Stimulated activated naive B cell treated with anti-CD40 and anti-IgM and Interleukin-4, amounts not matched to agents 10 μg/mL and 1 μg/mL and 100 μg/mL, for 72 hours (primary cell): ENCODE results near the gene LIFR.
"Not testable (repeated sequence)": the region's sequence is repeated elsewhere in the genome, so short reads cannot be mapped to it uniquely, and the experiment has no call there.

Experiments
- ATAC-seq, 2 donors: fragments of 150-1000 bp; cut with Tn5 transposase; replicated peaks; 2 replicates each; pipeline ENCODE4 v1.10.0; 2021; ENCODE audit warnings: moderate library complexity in 1 of 2
- DNase-seq: peaks from one replicate; pipeline ENCODE4 v3.0.0; 2021
- H3K27ac Mint-ChIP-seq: one replicate; pipeline ENCODE4 v1.8.0; 2022; ENCODE audit warnings: mild to moderate bottlenecking, mixed read lengths
- H3K27me3 Mint-ChIP-seq, 2 donors: one replicate each; pipeline ENCODE4 v1.8.0; 2022; ENCODE audit warnings: mixed read lengths in 2 of 2
- H3K36me3 Mint-ChIP-seq, 2 donors: one replicate each; pipeline ENCODE4 v1.8.0; 2022; ENCODE audit warnings: mixed read lengths in 2 of 2, mild to moderate bottlenecking in 1 of 2
- H3K4me1 Mint-ChIP-seq, 2 donors: one replicate each; pipeline ENCODE4 v1.8.0; 2022; ENCODE audit warnings: mixed read lengths in 2 of 2, mild to moderate bottlenecking in 1 of 2
- H3K4me3 Mint-ChIP-seq, 2 donors: one replicate each; pipeline ENCODE4 v1.8.0; 2022; ENCODE audit warnings: mild to moderate bottlenecking in 2 of 2, mixed read lengths in 2 of 2, moderate library complexity in 1 of 2
- H3K9me3 Mint-ChIP-seq, 2 donors: one replicate each; pipeline ENCODE4 v1.8.0; 2022; ENCODE audit warnings: mixed read lengths in 2 of 2, mild to moderate bottlenecking in 1 of 2

The LIFR gene

DNA sequence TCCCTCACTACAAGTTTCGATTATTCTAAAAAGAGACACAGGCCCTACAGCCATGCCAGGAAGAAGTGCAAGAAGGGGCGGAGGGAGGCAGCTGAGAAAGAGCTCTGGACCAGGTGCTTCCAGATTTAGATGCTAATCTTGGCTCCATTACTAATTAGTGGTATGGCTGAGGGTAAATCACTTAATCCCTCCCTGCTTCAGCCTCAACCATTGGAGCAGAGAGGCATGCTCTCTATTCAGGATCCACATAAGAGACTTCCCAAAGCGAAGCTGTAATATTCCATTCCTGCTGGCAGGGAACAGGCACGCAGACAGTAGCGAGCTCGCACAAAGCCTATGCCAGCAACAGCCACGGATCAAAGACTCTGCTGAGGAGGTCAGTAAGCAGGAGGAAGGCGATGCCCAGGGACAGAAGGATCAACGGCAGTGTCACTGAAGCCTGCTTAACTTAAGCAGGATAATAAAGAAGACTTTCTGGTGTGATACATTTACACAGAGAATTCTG lies 24.2 kb downstream of the LIFR start:
- H3K27ac Mint-ChIP-seq, result no peak overlapping the region
- no peaks in the 10 kb centered on the region for H3K36me3 Mint-ChIP-seq
- peaks cover 1 to 3% of the 10 kb centered on the region in 2 donors for H3K9me3 Mint-ChIP-seq
- H3K27me3 Mint-ChIP-seq, result peaks cover 21 to 41% of the 10 kb centered on the region in 2 donors
- no peak for ATAC-seq
- no peak overlapping the region for H3K4me3 Mint-ChIP-seq
- DNase-seq, result no peak
- peaks cover 10 to 12% of the 10 kb centered on the region in 2 donors for H3K4me1 Mint-ChIP-seq

DNA sequence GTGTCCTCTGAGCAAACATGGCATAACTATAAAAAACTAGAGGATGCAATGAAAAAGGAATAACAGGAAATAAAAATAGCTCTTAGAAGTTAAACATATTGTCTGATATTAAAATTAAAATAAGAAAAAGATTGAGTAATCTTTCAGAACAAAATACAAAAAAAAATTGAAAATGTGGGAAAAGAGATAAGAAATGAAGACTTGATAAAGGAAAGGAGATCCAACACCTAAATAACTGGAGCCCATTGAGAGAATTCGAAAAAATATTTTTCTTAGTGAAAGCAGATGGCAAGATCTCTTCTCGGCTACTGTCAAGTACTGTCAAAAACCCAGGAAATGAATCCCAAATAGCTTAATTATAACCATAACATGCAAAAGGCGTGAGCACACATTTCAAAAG lies 24.9 kb downstream of the LIFR start:
- Mint-ChIP-seq H3K4me3 (no peak overlapping the region), H3K4me1 (peaks cover 10 to 13% of the 10 kb centered on the region in 2 donors), H3K27ac (no peak overlapping the region), H3K27me3 (peaks cover 18 to 37% of the 10 kb centered on the region in 2 donors), H3K36me3 (no peaks in the 10 kb centered on the region), H3K9me3 (peaks cover 1 to 3% of the 10 kb centered on the region in 2 donors)
- no peak for DNase-seq
- ATAC-seq, result no peak

DNA sequence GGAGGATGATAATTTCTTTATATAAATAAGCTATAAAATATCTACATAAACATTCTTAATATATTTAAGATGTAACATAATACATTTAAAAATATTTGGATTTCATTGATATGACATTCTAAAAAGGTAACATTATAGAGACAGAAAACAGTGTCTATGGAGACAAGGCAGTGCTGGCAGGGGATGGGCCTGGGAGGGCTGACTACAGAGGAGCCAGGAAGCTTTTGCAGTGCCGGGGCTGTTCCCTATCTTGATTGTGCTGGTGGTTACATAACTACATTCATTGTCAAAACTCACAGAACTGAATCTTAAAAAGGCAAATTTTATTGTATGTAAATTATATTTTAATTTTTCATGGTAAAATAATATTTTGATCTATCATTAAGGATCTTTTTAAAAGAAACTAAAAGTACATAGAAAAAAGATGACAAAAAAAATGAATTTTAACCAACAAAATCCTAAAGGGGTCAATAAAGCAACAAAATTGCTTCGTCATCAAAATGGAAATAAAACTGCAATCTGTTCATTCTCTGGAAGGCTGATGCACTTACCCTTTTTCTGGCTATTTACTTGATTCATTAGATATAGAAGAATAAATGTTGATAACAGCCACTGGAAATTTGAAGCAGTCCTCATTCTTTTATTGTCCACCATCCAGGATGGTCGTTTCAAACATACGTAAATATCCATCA lies 26.3 kb downstream of the LIFR start:
- Mint-ChIP-seq H3K4me1 (peaks cover 10 to 13% of the 10 kb centered on the region in 2 donors), H3K27me3 (peaks cover 24 to 37% of the 10 kb centered on the region in 2 donors), H3K27ac (no peak overlapping the region), H3K4me3 (no peak overlapping the region), H3K9me3 (peaks cover 1 to 3% of the 10 kb centered on the region in 2 donors), H3K36me3 (no peaks in the 10 kb centered on the region)
- DNase-seq (no peak), ATAC-seq (no peak)

DNA sequence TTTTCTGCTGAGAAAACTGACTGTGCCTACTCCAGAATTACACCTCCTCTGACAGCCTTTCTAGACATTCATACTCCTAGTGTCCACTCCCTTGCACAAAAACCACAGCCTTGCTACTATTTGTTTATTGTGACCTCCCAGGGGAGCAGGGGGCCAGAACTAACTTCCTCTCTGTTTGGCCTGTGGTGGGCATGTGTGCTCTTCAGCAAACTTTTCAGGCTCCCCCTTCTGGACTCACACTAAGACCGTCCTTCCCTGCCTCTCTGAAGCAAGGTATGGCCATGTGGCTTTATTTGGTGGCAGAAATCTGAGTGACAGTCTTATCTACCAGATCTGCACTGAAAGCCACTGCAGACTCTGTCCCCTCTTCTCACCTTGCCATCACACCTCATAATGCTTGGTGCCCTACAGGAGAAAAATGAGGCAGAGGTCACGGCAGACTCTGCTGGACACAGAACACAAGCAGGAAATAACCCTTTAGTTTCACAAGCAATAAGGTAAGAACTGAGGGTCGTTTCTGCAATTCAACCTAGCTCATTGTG lies 28.2 kb downstream of the LIFR start:
- no peak for DNase-seq
- no peak overlapping the region for H3K4me3 Mint-ChIP-seq
- ATAC-seq, result no peak
- H3K36me3 Mint-ChIP-seq, result no peaks in the 10 kb centered on the region
- no peak overlapping the region for H3K27ac Mint-ChIP-seq
- H3K9me3 Mint-ChIP-seq, result peaks cover 1 to 3% of the 10 kb centered on the region in 2 donors
- peaks cover 10 to 13% of the 10 kb centered on the region in 2 donors for H3K4me1 Mint-ChIP-seq
- H3K27me3 Mint-ChIP-seq, result peaks cover 32 to 38% of the 10 kb centered on the region in 2 donors

DNA sequence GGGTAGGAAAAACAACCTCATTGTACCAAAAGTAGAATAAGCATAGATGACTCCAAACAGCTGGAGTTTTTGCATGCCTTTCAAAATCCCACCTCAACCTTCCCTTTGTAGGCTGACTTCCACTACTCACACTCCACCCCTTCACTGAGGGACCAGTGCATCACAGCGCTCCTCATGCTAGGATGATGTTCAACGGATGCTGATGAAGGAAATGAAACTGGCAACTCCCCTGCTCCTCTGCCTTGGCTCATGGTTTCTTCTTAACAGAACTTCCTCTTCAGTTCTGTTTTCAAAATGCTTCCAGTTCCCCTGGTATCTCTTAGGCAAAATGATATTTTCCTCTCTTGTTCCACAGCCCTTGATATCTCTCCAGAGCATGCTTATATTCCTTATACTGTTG lies 29.0 kb downstream of the LIFR start:
- no peak overlapping the region for H3K27ac Mint-ChIP-seq
- H3K4me1 Mint-ChIP-seq, result peaks cover 10 to 13% of the 10 kb centered on the region in 2 donors
- H3K4me3 Mint-ChIP-seq, result no peak overlapping the region
- peaks cover 32 to 36% of the 10 kb centered on the region in 2 donors for H3K27me3 Mint-ChIP-seq
- ATAC-seq, result peak; percentile 70 to 91
- DNase-seq, result no peak
- H3K36me3 Mint-ChIP-seq, result no peaks in the 10 kb centered on the region
- H3K9me3 Mint-ChIP-seq, result peaks cover 1 to 3% of the 10 kb centered on the region in 2 donors

DNA sequence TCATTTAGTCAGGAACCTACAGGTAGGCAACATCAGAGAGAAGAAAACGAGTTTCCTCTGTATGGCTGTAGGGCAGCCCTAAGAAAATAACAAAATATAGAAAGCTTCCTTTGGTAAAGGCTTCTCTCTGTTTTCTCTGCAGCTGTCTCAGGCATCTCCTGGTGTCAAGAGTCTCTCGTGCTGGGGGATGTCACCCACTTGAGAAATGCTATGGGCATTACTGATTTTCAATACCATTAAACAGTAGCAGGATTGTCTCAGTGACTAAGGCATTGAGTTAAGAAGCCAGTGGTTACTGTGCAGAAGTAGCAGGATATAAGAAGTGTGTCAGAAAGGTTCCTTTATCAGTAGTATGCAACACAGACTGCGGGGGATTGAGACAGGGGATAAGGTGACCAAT lies 32.4 kb downstream of the LIFR start:
- H3K27me3 Mint-ChIP-seq, result peaks cover 27 to 31% of the 10 kb centered on the region in 2 donors
- no peak for ATAC-seq

DNA sequence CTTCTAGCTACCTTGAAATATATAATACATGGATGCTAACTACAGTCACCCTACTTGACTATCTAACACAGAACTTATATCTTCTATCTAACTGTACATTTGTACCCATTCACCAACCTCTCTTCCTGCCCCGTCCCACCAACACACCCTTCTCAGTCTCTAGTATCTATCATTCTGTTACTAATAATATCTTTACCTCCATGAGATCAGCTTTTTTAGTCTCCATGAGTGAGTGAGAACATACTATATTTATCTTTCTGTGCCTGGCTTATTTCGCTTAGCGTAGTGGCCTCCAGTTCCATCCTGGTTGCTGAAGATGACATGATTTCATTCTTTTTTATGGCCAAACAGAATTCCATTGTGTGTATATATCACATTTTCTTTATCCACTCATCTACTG lies 37.0 kb downstream of the LIFR start:
- Mint-ChIP-seq H3K36me3 (no peaks in the 10 kb centered on the region), H3K4me1 (no peaks in the 10 kb centered on the region), H3K9me3 (peaks cover 8% of the 10 kb centered on the region in 2 donors), H3K27me3 (peaks cover 28 to 39% of the 10 kb centered on the region in 2 donors), H3K27ac (no peak overlapping the region), H3K4me3 (no peak overlapping the region)
- ATAC-seq (no peak), DNase-seq (no peak)

More for the DNA sequence above, 32.4 kb downstream of the LIFR start:
- DNase-seq, result no peak
- H3K4me1 Mint-ChIP-seq, result peaks cover 10 to 13% of the 10 kb centered on the region in 2 donors
- no peaks in the 10 kb centered on the region for H3K36me3 Mint-ChIP-seq
- peaks cover 0 to 2% of the 10 kb centered on the region in 2 donors for H3K9me3 Mint-ChIP-seq
- no peak overlapping the region for H3K27ac Mint-ChIP-seq
- H3K4me3 Mint-ChIP-seq, result no peak overlapping the region

DNA sequence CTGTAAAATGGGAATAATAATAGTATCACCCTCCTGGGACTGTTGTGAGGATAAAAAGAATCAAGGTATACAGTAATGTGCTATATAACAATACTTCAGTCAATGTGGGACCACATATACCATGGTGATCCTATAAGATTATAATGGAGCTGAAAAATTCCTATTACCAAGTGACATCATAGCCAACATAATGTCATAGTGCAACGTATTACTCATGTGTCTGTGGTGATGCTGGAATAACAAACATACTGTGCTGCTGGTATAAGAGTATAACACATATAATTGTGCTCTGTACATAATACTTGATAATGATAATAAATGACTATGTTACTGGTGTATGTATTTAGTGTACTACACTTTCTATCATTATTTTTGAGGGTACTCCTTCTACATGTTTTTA lies 38.1 kb downstream of the LIFR start:
- no peak for DNase-seq
- no peak overlapping the region for H3K4me3 Mint-ChIP-seq
- no peaks in the 10 kb centered on the region for H3K36me3 Mint-ChIP-seq
- H3K27ac Mint-ChIP-seq, result no peak overlapping the region
- H3K27me3 Mint-ChIP-seq, result peaks cover 25 to 33% of the 10 kb centered on the region in 2 donors
- H3K9me3 Mint-ChIP-seq, result peaks cover 8% of the 10 kb centered on the region in 2 donors
- H3K4me1 Mint-ChIP-seq, result no peaks in the 10 kb centered on the region
- no peak for ATAC-seq

DNA sequence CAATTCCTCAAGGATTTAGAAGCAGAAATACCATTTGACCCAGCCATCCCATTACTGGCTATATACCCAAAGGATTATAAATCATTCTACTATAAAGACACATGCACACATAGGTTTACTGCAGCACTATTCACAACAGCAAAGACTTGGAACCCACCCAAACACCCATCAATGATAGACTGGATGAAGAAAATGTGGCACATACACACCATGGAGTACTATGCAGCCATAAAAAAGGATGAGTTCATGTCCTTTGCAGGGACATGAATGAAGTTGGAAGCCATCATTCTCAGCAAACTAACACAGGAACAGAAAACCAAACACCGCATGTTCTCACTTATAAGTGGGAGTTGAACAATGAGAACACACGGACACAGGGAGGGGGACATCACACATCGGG lies 39.8 kb downstream of the LIFR start:
- not testable (repeated sequence) for H3K9me3 Mint-ChIP-seq, H3K4me1 Mint-ChIP-seq

DNA sequence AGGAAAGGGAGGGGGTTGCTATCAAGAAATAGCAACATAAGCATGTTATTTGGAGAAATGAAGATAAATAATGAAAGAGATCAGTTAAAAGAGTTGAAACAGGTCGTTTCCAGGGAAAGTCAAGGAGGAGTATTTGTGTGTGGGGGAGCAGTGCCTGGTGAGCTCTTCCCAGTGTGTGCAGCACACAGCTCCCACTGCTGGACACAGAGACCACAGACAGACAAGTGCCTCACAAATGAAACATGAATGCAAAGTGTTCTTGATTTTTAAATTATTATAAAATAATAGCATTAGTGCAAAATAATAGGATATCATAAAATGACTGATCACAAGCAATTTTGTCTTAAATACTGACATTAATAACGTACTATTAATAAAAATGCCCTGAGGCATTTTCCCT lies 40.8 kb downstream of the LIFR start:
- no peaks in the 10 kb centered on the region for H3K36me3 Mint-ChIP-seq
- no peak overlapping the region for H3K4me3 Mint-ChIP-seq
- H3K9me3 Mint-ChIP-seq, result peaks cover 6 to 8% of the 10 kb centered on the region in 2 donors
- ATAC-seq (no peak), DNase-seq (no peak)
- no peaks in the 10 kb centered on the region for H3K4me1 Mint-ChIP-seq
- H3K27ac Mint-ChIP-seq, result no peak overlapping the region
- H3K27me3 Mint-ChIP-seq, result peaks cover 19 to 22% of the 10 kb centered on the region in 2 donors

More for the DNA sequence above, 39.8 kb downstream of the LIFR start:
- peaks cover 27 to 30% of the 10 kb centered on the region in 2 donors for H3K27me3 Mint-ChIP-seq
- ATAC-seq, DNase-seq, H3K36me3 Mint-ChIP-seq, H3K27ac Mint-ChIP-seq, H3K4me3 Mint-ChIP-seq: not testable (repeated sequence)

DNA sequence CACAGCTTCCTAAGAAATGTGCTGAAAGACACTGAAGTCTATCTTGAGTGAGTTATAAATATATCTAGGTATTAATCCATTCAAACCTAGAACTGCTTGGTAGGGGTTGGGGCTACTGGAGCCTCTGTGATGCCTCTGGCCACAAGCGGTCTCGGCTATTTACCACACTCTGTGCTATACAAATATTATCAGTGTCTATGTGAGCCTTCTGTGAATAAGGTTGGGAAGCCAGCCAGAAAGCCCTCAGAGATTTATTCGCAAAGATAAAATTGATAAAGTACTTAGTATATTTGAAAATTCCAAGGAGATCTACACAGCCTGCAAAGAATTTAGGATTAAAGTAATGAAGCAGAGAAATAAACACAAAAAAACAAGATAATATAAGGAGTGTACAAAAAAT lies 41.4 kb downstream of the LIFR start:
- H3K4me3 Mint-ChIP-seq, result no peak overlapping the region
- no peaks in the 10 kb centered on the region for H3K36me3 Mint-ChIP-seq
- peaks cover 19 to 22% of the 10 kb centered on the region in 2 donors for H3K27me3 Mint-ChIP-seq
- H3K4me1 Mint-ChIP-seq, result no peaks in the 10 kb centered on the region
- ATAC-seq (no peak), DNase-seq (no peak)
- H3K27ac Mint-ChIP-seq, result no peak overlapping the region
- peaks cover 6 to 8% of the 10 kb centered on the region in 2 donors for H3K9me3 Mint-ChIP-seq

DNA sequence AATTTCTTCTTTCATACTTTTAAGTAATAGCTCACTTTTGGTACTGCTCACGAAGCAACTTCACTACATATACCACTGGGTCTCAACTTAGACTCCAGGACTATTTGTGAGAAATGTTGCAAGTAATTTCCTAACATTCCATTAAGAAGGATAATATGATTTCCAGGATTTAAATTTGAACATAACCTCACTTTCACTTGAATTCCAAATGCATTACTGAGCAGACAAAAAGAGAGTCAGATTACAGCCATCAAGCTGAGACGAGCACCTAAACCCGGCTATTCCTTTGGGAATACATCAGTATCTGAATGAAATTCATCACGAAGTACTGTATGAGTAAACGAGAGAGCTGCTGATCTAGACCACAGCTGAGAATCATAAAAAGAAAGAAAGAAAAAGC lies 47.3 kb downstream of the LIFR start:
- no peak for ATAC-seq
- no peaks in the 10 kb centered on the region for H3K4me1 Mint-ChIP-seq
- H3K27me3 Mint-ChIP-seq, result peaks cover 11 to 27% of the 10 kb centered on the region in 2 donors
- H3K27ac Mint-ChIP-seq, result no peak overlapping the region
- no peaks in the 10 kb centered on the region for H3K36me3 Mint-ChIP-seq
- no peak overlapping the region for H3K4me3 Mint-ChIP-seq
- DNase-seq, result no peak
- no peaks in the 10 kb centered on the region for H3K9me3 Mint-ChIP-seq

DNA sequence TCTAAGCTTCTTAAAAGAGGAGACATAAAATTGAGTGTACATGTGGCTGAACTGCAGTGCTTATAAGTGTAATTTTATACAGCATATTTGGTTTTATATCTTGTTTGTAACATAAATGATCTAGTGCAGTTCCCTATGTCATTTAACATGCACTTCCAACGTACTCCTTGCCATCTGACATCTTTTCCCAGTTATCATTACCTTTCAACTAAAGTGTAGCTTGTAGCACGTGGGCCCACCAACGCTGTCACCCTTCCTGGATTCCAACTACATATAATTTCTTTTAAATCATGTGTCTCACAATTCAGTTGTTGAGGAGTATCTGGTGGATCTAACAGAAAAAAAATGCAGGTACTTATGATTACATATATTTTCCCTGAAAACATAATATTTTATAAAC lies 50.1 kb downstream of the LIFR start:
- no peak overlapping the region for H3K27ac Mint-ChIP-seq
- peaks cover 12 to 22% of the 10 kb centered on the region in 2 donors for H3K27me3 Mint-ChIP-seq
- H3K4me3 Mint-ChIP-seq, result no peak overlapping the region
- DNase-seq (no peak), ATAC-seq (no peak)
- H3K9me3 Mint-ChIP-seq, result no peaks in the 10 kb centered on the region
- H3K4me1 Mint-ChIP-seq, result no peaks in the 10 kb centered on the region
- no peaks in the 10 kb centered on the region for H3K36me3 Mint-ChIP-seq

DNA sequence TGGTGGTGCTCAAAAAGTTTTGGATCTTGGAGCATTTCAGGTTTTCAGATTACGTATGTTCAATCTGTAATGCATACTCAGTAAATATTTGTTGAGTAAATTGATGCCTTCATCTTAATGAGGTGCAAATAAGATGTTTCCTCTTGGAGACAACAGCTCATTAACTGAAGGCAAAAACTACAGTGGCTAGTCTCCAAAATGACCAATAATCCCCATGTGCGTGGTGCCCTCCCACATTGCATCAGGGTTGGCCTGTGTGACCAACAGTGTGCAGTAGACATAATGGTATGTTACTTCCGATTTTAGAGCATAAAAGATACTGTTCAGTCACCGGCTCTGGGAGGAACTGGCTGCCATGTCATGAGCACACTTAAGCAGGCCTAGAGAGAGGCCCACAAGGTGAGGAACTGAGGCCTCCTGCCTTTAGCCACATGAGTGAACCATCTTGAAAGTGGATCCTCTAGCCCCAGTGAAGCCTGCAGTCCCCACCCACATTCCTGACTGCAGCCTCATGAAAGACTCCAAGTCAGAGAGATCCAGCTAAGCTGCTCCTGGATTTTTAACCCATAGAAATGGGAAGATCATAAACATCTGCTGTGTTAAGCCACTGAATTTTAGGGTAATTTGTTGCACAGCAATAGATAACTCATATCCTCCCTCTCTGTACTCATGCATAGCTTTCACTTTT lies 55.7 kb downstream of the LIFR start:
- ATAC-seq (no peak), DNase-seq (no peak)
- H3K9me3 Mint-ChIP-seq, result peaks cover 0 to 2% of the 10 kb centered on the region in 2 donors
- H3K4me1 Mint-ChIP-seq, result no peaks in the 10 kb centered on the region
- no peak overlapping the region for H3K27ac Mint-ChIP-seq
- H3K4me3 Mint-ChIP-seq, result no peak overlapping the region
- H3K27me3 Mint-ChIP-seq, result peaks cover 17 to 49% of the 10 kb centered on the region in 2 donors
- H3K36me3 Mint-ChIP-seq, result no peaks in the 10 kb centered on the region
